Renal pelvis (tissue), 4 donors: ENCODE measurements around the gene POLDIP2. TPM values are rescaled to one million over a fixed set of nuclear protein-coding genes. Genes with fewer than 3 reads are reported as not detected.
"Not testable (repeated sequence)": the region's sequence is repeated elsewhere in the genome, so short reads cannot be mapped to it uniquely, and the experiment has no call there.

Source experiments
- DNase-seq: peaks from one replicate; pipeline ENCODE4 v3.0.0-alpha.2; 2013
- polyA plus RNA-seq, 3 donors: library from polyadenylated mRNA; unstranded; fragments of 120-200 nt; gene quantifications; one replicate each; pipeline ENCODE4 v1.2.1, GENCODE V29; 2013; ENCODE audit not compliant: insufficient read length in 3 of 3

Gene POLDIP2
- polyA plus RNA-seq, 3 donors, result 87.6 to 102 (median 93.9) TPM

GRCh38 chr17:28340374-28340773, 17.0 kb downstream of the POLDIP2 start:
- DNase-seq, result no peak

- DNase-seq, result no peak
Measured at GRCh38 chr17:28339431-28339830, 17.9 kb downstream of the POLDIP2 start.

GRCh38 chr17:28338769-28339212, 18.5 kb downstream of the POLDIP2 start:
- not testable (repeated sequence) for DNase-seq

- no peak for DNase-seq
Measured at GRCh38 chr17:28338056-28338768, 19.1 kb downstream of the POLDIP2 start.

GRCh38 chr17:28335959-28336871, 21.1 kb downstream of the POLDIP2 start:
- peak; percentile 89 for DNase-seq

GRCh38 chr17:28335201-28335958, 21.9 kb downstream of the POLDIP2 start, which contains the start of the genes IFT20 and TNFAIP1:
TSS of gene IFT20 (minus strand) at chr17:28335472. CDS start at chr17:28331985, 3,487 bp downstream.
TSS of gene TNFAIP1 (plus strand) at chr17:28335761. CDS start at chr17:28339522, 3,761 bp downstream.
- peak; percentile 100 for DNase-seq

- DNase-seq, result no peak
Measured at GRCh38 chr17:28334666-28335200, 22.6 kb downstream of the POLDIP2 start.

GRCh38 chr17:28334171-28334570, 23.2 kb downstream of the POLDIP2 start:
- DNase-seq, result no peak

GRCh38 chr17:28333083-28333746, 24.1 kb downstream of the POLDIP2 start:
- no peak for DNase-seq

- no peak for DNase-seq
Measured at GRCh38 chr17:28331891-28332420, 25.4 kb downstream of the POLDIP2 start.

GRCh38 chr17:28330671-28331070, 26.7 kb downstream of the POLDIP2 start:
- DNase-seq, result no peak

GRCh38 chr17:28328325-28328724, 29.0 kb downstream of the POLDIP2 start:
- no peak for DNase-seq

- DNase-seq, result no peak
Measured at GRCh38 chr17:28327709-28328108, 29.6 kb downstream of the POLDIP2 start.

GRCh38 chr17:28327031-28327607, 30.2 kb downstream of the POLDIP2 start:
- DNase-seq, result no peak

- no peak for DNase-seq
Measured at GRCh38 chr17:28326114-28326513, 31.2 kb downstream of the POLDIP2 start.

- DNase-seq, result no peak
Measured at GRCh38 chr17:28325211-28325610, 32.1 kb downstream of the POLDIP2 start.

GRCh38 chr17:28324781-28325180, 32.5 kb downstream of the POLDIP2 start:
- no peak for DNase-seq

- DNase-seq, result no peak
Measured at GRCh38 chr17:28324267-28324745, 33.0 kb downstream of the POLDIP2 start.

GRCh38 chr17:28320215-28321061, 36.9 kb downstream of the POLDIP2 start:
- no peak for DNase-seq
